Spleen (tissue), 7 donors: ENCODE measurements around the gene TSPAN3.

Experiments
- POLR2AphosphoS5 ChIP-seq, 3 donors: sonication (generic); formaldehyde crosslinking; IDR thresholded peaks; one replicate each; pipeline ENCODE4 v1.5.1; 2017; ENCODE audit warnings: antibody characterized with exemption in 3 of 3
- TF ChIP-seq, protein P1 (sequence below), 11 experiments: fragments of 200-600 bp in 7 of 11; fragments of 450-650 bp in 4 of 11; sonication (generic) in 4 of 11; IDR thresholded peaks in 8 of 11; conservative IDR thresholded peaks in 3 of 11; 1 replicate in 7 of 11; 2 replicates in 4 of 11; pipeline versions ENCODE4 v1.4.0 to v1.8.0; 2016 to 2021; ENCODE audit warnings: antibody characterized with exemption in 11 of 11, inconsistent platforms in 4 of 11, mild to moderate bottlenecking in 1 of 11
- donor health status: DM: no; HTN: no; CAD: no; lungs with moderate emphysema.
- donor health status: DM: no; HTN: no; CAD: no.
- donor health status: DM: no; HTN: no; CAD: no.

DNA sequence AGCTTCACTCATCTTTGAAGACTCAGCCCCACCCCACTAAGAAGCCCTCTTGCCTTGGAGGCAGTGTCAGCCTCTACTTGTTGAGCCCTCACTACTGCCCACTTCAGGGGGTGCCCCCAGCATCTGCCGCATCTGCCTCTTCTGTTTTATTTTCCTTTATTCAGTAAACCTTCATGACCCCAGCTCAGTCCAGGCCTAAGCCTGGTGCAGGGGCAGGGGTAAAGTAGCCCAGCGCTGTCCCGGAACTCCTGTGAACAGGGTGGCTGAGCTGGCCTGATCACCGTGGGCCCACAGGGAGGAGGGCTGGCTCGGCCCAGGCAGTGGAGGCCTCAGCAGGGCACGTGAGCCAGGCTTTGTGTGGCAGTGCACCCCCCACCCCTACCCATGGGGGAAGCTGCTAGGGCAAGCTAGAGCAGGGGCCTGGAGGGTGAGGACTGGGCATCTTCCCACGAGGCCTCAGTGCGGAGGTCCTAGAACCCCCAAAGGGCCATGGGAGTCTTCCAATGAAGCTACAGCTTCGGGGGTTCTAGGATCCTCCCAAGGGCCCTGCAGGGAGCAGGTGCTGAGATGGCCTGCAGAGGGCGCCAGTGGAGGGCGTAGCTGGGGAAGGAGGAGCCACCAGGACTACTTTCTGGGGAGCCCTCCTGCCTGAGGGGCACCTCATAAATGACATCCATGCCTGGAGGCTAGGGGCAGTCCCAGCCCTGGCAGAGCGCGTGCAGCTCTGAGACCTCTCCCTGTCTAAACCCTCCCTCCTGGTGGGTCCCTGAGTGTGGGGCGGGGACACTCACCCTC lies 36.0 kb downstream of the TSPAN3 start:
- TF ChIP-seq, protein P1, sequence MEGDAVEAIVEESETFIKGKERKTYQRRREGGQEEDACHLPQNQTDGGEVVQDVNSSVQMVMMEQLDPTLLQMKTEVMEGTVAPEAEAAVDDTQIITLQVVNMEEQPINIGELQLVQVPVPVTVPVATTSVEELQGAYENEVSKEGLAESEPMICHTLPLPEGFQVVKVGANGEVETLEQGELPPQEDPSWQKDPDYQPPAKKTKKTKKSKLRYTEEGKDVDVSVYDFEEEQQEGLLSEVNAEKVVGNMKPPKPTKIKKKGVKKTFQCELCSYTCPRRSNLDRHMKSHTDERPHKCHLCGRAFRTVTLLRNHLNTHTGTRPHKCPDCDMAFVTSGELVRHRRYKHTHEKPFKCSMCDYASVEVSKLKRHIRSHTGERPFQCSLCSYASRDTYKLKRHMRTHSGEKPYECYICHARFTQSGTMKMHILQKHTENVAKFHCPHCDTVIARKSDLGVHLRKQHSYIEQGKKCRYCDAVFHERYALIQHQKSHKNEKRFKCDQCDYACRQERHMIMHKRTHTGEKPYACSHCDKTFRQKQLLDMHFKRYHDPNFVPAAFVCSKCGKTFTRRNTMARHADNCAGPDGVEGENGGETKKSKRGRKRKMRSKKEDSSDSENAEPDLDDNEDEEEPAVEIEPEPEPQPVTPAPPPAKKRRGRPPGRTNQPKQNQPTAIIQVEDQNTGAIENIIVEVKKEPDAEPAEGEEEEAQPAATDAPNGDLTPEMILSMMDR (IDR thresholded peaks at IDR 0.05 in 8 of 11, conservative IDR thresholded peaks at IDR 0.05 in 3 of 11), result peak in 10 of 11 experiments; percentile 29 to 82 (median 66)
- TF ChIP-seq POLR2AphosphoS5 (IDR thresholded peaks at IDR 0.05), result peak in 2 of 3 donors; percentile 41 to 69
